ENCODE data around the gene USP40. TPM values are rescaled to one million over a fixed set of nuclear protein-coding genes. Genes with fewer than 3 reads are reported as not detected.

The USP40 gene
- total RNA-seq, 3 donors from 2014 or later = 29.2 to 53.4 (median 35.2) TPM

DNA sequence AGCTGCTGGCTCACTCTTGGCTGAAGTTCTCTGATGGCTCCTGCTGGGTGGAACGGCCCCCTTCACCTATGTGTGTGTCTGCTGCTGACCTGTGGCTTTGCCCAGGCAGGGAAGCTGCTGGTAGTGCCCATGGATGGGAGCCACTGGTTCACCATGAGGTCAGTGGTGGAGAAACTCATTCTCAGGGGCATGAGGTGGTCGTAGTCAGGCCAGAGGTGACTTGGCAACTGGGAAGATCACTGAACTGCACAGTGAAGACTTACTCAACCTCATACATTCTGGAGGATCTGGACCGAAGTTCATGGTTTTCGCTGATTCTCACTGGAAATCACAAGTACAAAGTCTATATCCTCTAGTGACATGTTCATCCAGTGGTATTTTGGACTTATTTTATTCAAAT lies 36.9 kb upstream of the USP40 start:
- H3K27ac ChIP-seq = no peak overlapping the region
- no peak overlapping the region for H3K4me3 ChIP-seq
- no peaks in the 10 kb centered on the region for H3K4me1 ChIP-seq
- H3K36me3 ChIP-seq = no peaks in the 10 kb centered on the region
- TF ChIP-seq POLR2AphosphoS5 (IDR thresholded peaks at IDR 0.05) (no peak), POLR2A (IDR thresholded peaks at IDR 0.05) (no peak)
- TF ChIP-seq, protein P1, sequence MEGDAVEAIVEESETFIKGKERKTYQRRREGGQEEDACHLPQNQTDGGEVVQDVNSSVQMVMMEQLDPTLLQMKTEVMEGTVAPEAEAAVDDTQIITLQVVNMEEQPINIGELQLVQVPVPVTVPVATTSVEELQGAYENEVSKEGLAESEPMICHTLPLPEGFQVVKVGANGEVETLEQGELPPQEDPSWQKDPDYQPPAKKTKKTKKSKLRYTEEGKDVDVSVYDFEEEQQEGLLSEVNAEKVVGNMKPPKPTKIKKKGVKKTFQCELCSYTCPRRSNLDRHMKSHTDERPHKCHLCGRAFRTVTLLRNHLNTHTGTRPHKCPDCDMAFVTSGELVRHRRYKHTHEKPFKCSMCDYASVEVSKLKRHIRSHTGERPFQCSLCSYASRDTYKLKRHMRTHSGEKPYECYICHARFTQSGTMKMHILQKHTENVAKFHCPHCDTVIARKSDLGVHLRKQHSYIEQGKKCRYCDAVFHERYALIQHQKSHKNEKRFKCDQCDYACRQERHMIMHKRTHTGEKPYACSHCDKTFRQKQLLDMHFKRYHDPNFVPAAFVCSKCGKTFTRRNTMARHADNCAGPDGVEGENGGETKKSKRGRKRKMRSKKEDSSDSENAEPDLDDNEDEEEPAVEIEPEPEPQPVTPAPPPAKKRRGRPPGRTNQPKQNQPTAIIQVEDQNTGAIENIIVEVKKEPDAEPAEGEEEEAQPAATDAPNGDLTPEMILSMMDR (IDR thresholded peaks at IDR 0.05) = no peak
- H3K9me3 ChIP-seq = no peaks in the 10 kb centered on the region
- no peak for DNase-seq (ENCODE audit: low spot score in 2 of 2)
- intact Hi-C loops (cut with DNase I; ENCODE audit: low total_unique reads) = no loop called here
- H3K27me3 ChIP-seq = no peaks in the 10 kb centered on the region

DNA sequence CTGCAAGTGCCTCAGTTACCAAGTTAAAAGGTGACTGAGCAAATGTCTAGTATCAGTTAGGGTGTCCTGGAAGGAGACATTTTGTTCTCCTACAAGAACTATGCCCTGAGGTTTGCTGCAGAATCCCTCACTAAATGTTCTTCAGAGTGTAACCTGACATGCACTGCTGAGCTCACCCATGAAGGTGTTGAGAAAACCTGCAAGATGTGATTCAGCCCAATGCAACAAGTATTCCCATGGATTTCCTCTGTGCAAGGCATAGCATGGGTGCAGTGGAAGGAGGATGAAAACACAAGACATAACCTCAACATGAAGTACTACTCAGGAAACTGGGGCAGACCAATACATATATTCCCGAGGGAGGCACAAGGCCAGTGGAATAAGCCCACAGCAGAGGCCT lies 35.5 kb upstream of the USP40 start:
- H3K4me3 ChIP-seq = no peak overlapping the region
- intact Hi-C loops (cut with DNase I; ENCODE audit: low total_unique reads) = no loop called here
- TF ChIP-seq POLR2A (IDR thresholded peaks at IDR 0.05) (no peak), POLR2AphosphoS5 (IDR thresholded peaks at IDR 0.05) (no peak)
- TF ChIP-seq, protein P1 (IDR thresholded peaks at IDR 0.05) = no peak
- H3K4me1 ChIP-seq = no peaks in the 10 kb centered on the region
- H3K9me3 ChIP-seq = no peaks in the 10 kb centered on the region
- no peaks in the 10 kb centered on the region for H3K36me3 ChIP-seq
- no peak overlapping the region for H3K27ac ChIP-seq
- H3K27me3 ChIP-seq = no peaks in the 10 kb centered on the region
- DNase-seq (ENCODE audit: low spot score in 2 of 2) = no peak

DNA sequence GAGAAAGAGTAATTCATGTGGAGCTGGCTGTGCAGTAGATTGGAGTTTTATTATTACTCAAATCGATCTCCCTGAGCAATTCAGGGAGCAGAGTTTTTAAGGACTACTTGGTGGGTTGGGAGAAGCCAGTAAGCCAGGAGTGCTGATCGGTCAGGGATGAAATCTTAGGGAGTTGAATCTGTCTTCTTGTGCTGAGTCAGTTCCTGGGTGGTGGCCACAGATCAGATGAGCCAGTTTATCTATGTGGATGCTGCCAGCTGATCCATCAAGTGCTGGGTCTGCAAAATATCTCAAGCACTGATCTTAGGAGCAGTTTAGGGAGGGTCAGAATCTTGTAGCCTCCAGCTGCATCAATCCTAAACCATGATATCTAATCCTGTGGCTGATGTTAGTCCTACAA lies 33.8 kb upstream of the USP40 start:
- H3K36me3 ChIP-seq = no peaks in the 10 kb centered on the region
- H3K27ac ChIP-seq = no peak overlapping the region
- intact Hi-C loops (cut with DNase I; ENCODE audit: low total_unique reads) = no loop called here
- no peak overlapping the region for H3K4me3 ChIP-seq
- H3K27me3 ChIP-seq = no peaks in the 10 kb centered on the region
- H3K9me3 ChIP-seq = no peaks in the 10 kb centered on the region
- TF ChIP-seq POLR2AphosphoS5 (IDR thresholded peaks at IDR 0.05) (no peak), POLR2A (IDR thresholded peaks at IDR 0.05) (no peak)
- TF ChIP-seq, protein P1 (IDR thresholded peaks at IDR 0.05) = no peak
- no peaks in the 10 kb centered on the region for H3K4me1 ChIP-seq
- no peak for DNase-seq (ENCODE audit: low spot score in 2 of 2)

DNA sequence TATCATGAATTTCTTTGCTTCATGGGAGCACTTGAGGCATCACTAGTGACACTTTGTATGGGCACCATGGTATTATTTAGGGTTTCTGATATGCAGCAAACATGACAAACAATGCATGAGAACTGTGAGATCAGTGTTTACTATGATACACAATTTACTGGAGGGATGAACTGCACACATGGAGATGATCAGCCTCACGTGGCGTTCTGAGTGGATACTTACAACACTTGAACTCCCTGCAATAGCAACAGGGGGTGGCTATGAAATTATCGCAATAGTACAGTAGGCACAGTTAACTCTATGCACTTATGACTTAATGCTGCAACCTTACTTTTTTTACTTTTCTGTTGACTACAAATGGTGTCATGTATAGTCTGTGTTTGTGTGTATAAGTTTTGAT lies 32.4 kb upstream of the USP40 start:
- TF ChIP-seq POLR2A (IDR thresholded peaks at IDR 0.05) = no peak
- no peak for TF ChIP-seq POLR2AphosphoS5 (IDR thresholded peaks at IDR 0.05)
- TF ChIP-seq, protein P1 (IDR thresholded peaks at IDR 0.05) = no peak
- intact Hi-C loops (cut with DNase I; ENCODE audit: low total_unique reads) = no loop called here
- Histone ChIP-seq H3K27ac (no peak overlapping the region), H3K9me3 (no peaks in the 10 kb centered on the region), H3K4me3 (no peak overlapping the region), H3K4me1 (no peaks in the 10 kb centered on the region), H3K27me3 (no peaks in the 10 kb centered on the region), H3K36me3 (no peaks in the 10 kb centered on the region)
- DNase-seq (ENCODE audit: low spot score in 2 of 2) = no peak

DNA sequence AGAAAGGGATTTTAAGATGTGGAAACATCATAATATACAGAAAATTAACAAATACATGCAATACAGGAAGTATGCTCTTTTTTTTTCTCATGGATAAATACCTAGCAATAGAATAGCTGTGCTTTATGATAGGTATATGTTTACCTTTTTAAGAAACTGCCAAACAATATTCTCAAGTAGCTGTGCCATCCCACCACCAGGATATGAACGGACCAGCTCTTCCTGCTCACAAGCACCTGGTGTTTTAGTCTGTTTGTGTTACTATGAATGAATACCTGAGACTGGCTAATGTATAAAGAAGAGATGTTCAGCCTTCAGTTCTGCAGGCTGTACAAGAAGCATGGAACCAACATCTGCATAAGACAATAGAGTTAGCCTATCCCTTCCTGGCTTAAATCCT lies 30.9 kb upstream of the USP40 start:
- H3K4me1 ChIP-seq = no peaks in the 10 kb centered on the region
- no peak overlapping the region for H3K4me3 ChIP-seq
- H3K36me3 ChIP-seq = no peaks in the 10 kb centered on the region
- H3K27ac ChIP-seq = no peak overlapping the region
- intact Hi-C loops (cut with DNase I; ENCODE audit: low total_unique reads) = no loop called here
- no peak for DNase-seq (ENCODE audit: low spot score in 2 of 2)
- H3K9me3 ChIP-seq = no peaks in the 10 kb centered on the region
- TF ChIP-seq, protein P1 (IDR thresholded peaks at IDR 0.05) = no peak
- TF ChIP-seq POLR2A (IDR thresholded peaks at IDR 0.05) = no peak
- TF ChIP-seq POLR2AphosphoS5 (IDR thresholded peaks at IDR 0.05) = no peak
- H3K27me3 ChIP-seq = no peaks in the 10 kb centered on the region
